Ecto neural progenitor cell (in vitro differentiated cells): ENCODE measurements around the gene MKKS.
"Not testable (repeated sequence)": the region's sequence is repeated elsewhere in the genome, so short reads cannot be mapped to it uniquely, and the experiment has no call there.

ENCODE experiments used
- DNase-seq: peaks from one replicate; pipeline ENCODE4 v3.0.0-alpha.2; 2018; ENCODE audit warnings: low spot score

The MKKS gene

DNA sequence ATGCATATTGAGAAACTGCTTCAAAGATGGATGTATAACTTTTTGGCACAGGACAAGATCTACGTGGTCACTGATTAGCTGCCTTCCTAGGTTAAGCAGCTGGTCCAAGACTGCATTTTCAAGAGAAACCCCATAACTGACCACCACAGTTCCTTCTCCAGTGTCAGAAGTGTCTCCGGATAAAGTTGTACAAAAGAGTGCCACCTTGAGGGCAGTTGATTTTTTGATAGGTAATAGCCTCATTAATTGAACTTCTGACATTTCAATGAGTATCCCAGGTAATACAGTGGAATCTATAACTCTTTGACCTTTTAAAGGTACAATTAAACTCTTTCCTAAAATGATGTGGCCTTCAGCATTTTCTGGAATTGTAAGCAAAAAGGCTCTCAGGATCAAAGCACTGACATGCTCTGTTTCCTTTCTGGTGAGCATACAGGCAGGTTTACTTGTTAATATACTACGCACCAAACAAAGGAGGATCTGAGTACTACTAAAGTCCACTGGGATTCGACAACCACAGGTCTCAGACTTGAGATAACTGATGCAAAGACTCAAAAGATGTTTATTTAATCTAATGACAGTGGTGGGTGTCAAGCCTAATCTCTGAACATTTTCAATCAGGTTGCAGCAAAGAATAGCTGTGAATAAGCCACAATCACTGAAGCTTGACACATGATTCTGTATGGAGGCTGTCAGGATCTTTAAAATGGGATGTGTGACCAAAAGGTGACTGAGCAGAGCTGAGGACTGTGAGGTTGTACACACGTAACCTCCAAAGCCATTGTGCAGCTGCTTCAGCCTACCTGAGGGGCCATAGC lies 21.2 kb downstream of the MKKS start:
- DNase-seq = no peak

DNA sequence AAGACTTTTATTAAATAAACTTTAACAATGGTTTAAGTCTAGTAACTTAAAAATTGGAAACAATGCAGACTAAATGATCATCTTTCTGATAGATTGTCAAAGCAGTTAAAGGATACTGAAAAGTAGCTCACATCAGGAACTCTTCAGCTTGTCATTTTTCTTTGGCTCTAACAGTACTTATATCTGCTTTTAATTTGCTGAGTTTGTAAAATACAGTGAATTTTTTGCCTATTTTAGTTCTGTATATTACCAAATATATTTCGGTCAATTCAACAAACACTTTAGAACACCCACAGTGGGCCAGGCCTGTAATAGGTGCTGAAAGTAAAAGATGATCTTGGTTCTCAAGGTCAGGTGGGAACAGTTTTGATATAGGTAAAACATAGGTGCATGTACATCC lies 22.3 kb downstream of the MKKS start:
- DNase-seq = no peak

DNA sequence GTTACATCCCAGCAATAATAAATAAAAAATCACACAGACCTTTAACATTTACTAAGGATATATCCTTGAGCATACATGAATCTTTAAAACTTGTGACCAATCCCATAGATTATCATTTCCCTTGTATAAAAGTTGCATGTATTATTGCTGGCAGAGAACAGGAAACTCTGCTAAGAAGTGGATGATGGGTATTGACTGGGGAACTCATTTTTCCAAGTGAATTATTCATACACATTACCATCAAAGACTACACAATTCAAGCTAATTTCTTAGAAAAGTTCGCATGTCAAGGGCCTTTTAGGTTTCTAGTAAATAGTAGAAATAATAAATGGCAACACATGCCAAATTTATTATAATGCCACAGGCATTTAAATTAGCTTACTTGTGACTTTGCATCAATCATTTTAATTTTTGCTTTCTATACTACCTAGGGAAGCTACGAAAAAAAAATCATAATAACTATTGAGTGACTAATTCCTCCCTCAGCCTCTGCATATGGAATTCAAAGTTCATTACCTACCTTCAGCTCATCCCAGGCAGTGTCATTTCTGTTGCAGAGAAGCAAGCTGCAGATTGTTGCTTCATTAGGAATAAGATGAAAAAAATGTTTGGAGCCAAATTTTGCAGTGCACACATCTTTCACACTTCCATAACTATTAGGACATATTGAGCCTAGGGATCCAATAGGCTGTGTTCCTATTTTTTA lies 25.8 kb downstream of the MKKS start:
- no peak for DNase-seq

DNA sequence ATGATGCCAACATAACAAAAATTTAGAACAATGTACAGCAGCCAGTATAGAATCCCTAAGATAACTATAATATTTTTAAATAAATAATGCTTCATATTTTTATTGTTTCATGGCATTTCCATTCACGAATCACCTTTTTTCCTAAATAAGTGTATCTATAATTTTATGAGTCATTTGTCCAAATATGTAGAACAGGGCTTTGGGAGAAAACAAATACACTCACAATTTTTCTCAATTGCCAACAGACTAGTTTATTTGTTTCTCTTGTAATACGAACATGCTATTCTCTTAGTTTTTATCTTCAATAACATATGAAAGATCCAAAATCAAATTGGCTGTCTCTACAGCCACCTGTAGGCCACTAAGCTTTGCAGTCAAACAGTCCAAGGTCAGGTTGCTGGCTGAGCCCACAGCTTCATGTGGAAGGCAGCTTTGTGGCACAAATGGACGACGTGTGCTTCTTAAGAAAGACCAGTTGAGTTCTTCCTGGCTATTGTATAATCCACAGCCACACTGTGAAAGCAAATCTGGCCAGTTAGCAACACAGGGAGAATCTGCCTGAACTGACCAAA lies 29.0 kb downstream of the MKKS start:
- DNase-seq = no peak

DNA sequence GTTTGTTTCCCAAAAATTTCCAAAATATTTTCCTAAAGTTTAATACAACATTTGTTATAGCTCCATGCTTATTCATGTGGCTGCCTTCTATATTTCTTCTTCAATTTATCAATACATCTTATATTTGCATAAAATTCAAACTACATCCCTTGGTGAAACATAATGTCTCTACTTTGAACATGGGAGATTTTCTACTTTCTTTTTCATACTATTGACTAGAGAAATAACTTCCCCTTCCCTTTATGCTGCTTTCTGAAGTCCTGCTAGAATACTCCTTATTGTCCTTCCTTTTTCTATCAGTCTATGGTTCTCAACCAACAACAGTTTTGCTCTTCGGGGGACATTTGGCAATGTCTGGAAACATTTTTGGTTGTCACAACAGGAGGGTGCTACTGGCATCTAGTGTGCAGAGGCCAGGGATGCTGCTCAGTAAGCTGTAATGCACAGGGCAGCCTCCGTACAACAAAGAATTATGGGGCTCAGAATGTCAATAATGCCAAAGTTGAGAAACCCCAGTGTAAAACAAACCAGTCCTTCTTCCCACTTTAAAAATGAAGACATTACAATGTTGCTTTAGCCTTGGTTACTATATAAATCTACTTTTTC lies 29.9 kb downstream of the MKKS start:
- no peak for DNase-seq

DNA sequence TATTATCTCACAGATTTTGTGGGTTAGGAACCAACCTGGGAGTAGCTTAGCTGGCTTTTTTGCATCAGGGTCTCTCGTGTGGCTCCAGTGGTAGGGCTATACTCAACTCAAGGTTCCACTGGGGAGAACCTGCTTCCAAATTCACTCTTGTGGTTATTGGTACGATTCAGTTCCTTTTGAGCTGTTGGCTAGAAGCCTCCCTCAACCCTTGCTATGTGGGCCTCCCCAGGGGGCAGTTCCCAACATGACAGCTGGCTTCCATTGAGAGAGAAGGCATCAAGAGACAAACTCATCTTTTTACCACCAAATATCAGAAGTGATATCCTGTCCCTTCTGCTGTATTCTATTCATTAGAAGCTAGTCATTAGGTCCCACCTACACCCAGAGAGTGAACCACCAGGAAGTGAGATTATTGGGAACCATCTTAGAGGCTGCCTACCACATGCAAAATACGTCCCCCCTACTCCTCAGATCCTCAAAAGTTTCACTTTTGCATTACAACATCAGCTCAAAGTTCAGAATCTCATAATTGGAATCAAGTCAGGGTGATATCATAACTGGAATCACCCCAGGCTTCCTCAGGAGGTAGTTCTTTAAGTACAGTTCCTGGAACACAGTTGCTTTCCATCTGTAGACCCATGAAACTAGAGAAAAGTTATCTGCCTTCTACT lies 30.9 kb downstream of the MKKS start:
- no peak for DNase-seq

DNA sequence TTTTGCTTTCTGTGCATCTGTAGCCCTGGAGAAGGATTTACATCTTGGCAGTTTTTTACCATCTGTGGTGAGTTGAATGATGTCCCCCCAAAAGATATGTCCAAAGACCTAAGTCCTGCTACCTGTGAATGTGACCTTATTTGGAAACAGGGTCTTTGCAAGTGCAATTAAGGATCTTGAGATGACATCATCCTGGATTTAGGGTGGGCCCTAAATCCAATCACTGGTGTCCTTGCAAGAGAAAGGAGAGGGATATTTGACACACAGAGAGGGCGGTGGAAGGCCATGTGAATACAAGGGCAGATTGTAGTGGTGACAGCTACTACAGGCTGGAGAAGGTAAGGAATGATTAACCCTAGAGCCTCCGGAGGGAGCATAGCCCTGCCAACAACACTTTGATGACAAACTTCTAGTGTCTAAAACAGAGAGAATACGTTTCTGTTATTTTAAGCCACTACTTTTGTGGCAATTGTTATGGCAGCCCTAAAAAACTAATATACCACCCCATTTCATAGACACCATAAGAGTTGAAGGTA lies 35.1 kb downstream of the MKKS start:
- no peak for DNase-seq

DNA sequence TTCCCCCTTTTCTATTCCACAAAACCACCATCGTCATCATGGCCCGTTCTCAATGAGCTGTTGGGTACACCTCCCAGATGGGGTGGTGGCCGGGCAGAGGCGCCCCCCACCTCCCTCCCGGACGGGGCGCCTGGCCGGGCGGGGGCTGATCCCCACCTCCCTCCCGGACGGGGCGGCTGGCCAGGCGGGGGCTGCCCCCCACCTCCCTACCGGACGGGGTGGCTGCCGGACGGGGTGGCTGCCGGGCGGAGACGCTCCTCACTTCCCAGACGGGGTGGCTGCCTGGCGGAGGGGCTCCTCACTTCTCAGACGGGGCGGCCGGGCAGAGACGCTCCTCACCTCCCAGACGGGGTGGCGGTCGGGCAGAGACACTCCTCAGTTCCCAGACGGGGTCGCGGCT lies 39.3 kb downstream of the MKKS start:
- not testable (repeated sequence) for DNase-seq

DNA sequence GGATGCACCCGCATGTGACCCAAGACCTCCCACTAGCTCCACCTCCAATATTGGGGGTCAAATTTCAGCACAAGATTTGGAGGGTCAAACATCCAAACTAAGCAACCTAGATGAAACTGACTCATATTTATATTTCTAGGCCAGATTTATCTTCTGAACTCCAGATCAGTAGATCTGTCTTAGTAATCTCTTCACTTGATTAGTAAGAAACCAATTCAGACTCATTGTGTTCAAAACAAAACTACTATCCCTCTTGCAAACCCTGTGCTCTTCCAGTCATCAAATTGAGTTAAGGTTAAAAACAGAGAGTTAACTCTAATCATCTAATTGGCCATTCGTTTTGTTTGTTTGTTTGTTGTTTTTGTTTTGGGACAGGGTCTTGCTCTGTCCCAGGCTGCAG lies 43.3 kb downstream of the MKKS start:
- DNase-seq = no peak

DNA sequence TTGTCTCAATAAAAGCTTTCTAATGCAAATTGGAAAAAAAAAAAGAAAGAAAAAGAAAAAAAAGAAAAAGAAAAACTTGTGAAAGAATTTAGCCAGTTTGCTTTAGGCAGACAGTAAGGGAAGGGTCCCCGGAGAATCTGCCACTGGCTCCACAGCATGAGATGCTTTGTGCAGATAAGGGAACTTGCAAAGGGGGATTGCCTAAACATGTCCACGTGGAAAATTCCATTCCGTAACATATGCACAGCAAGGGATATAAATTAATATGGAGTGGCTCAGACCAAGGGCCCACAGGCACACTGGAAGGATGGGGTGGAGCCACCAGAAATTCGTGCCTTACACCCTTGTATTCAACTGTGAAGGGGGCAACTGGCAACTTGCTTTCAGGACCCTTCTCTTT lies 45.4 kb downstream of the MKKS start:
- DNase-seq = no peak

DNA sequence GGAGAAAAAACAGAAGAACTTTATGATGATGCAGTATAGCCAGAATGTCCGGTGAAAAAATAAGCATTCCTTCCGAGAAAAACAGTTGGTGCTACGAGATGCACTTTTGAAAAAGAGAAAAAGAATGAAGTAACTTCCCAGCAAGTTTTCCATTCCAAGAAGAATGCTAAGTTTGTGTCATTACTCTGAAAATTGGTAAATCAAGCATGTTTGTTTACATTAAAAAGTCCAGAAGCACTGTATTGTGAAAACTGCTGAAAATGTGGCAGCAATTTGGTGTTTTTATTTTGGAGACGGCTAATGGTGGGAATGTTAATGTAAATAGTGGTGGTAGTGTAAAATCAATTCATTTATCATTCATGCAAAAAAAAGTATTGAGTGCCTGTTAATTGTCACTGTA lies 46.3 kb downstream of the MKKS start:
- DNase-seq = no peak

DNA sequence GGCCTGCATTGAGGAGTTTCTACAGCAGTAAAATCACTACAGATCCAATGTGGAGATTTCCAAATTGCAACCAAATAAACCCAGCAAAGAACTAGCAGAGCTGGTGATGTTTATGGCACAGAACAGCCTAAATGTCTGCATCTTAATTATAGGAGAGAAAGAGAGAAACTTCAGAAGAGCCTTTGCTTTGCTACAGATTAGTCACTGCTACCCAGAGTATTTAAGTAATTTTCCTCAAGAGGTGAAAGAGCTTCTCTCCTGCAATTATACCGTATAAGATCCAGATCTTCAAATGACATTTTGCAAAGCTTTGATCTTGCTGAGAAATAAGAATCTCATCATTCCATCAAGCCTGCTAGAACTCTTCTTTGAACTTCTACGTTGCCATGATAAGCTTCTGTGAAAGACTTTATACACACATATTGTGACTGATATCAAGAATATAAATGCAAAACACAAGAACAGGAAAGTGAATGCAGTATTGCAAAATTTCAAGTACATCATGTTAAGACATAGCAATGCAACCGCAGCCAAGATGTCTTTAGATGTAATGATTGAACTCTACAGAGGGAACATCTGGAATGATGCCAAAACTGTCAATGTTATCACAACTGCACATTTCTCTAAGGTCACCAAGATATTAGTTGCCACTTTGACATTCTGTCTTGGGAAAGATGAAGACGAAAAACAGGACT lies 48.0 kb downstream of the MKKS start:
- no peak for DNase-seq

DNA sequence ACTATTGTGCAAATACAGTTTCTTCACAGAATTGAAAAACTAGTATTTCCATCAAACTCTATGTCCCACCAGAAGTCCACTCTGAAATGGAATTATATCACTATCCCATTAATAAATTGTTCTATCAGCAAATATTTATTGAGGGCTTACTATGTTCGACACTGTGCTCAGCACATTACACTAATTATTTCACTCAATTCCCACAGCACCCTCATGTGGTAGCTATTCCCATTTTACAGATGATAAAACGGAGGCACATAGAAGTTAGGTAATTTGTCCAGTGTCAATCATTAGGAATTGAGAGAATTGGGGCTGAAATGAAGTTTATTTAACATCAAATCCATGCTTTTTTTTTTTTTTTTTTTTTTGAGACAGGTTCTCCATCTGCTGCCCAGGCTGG lies 52.5 kb downstream of the MKKS start:
- DNase-seq = no peak

DNA sequence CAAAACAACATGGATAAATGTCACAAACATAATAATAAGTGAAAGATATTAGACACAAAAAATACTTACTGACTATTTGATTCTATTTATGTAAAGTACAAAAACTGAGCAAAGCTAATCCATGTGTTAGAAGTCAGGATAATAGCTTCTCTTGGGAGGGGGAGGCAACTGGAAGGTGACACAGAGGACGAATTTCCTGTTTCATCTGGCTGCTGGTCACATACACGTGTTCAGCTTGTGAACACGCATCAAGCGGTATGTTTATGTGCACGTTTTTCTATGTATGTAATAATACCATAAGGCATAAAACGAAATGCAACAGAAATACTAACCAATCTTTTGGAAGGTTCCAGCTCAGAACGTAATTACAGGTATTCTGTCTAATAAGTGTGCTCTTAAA lies 54.3 kb downstream of the MKKS start:
- no peak for DNase-seq

DNA sequence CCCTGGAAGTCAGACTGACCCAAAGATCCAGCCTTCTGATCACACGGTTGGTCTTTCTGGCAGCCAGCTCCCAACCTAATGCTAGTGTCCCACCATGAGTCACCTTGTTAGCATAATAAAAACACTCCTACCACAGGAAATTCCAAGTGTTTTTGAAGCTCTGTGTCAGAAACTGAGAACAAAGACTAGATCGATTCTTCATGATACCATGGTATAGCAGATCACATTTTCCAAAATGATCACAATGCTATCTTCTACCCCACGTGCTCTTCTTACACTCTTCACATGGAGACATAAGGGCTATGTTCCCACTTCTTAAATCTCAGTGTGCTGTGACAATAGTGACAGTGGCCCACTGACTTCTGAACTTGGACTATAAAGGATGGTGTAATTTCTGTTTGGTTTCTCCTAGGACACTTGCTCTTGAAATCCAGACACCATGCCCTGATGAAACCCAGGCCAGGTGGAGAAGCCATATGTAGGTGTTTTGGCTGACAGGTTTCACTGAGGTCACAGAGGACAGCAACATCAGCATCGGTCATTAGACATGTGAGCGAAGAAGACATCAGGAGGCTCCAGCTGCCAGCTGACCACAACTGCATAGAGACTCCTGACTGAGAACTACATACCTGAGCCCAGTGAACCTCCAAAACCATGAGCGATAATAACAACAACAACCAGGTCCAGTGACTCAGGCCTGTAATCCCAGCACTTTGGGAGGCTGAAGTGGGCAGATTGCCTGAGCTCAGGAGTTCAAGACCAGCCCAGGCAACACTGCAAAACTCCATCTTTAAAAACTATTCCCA lies 57.5 kb downstream of the MKKS start:
- DNase-seq = no peak

DNA sequence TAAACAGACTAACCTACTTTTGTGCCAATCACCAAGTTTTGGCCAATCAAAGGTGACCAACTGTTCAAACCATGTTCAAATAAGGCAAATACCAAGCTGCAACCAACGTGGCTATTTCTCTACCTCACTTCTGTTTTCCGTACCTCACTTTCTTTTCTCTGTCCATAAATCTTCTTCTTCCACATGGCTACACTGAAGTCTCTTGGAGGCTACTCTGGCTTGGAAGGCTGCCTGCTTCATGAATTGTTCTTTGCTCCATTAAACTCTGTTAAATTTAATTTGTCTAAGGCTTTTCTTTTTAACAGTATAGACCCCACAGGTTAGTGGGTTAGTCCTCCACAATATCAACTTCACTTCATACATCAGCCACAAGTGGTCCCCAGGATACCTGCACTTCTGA lies 58.8 kb downstream of the MKKS start:
- no peak for DNase-seq

DNA sequence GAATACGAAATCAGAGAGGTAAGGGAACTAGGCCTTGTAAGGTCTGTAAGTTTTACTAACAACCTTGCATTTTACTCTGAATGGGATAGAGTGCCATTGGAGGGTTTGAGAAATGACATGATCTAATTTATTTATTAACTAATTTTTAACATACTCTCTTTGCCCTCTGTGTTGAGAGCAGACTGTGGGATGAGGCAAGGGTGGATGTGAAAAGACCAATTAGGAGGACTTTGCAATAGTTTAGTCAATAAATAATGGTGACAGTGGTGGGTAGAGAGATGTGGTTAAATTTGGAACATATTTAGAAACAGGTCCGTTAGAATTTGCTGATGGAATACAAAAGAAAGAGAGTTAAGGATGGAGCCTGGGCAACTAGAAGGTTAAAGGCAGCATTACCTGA lies 60.0 kb downstream of the MKKS start:
- no peak for DNase-seq

DNA sequence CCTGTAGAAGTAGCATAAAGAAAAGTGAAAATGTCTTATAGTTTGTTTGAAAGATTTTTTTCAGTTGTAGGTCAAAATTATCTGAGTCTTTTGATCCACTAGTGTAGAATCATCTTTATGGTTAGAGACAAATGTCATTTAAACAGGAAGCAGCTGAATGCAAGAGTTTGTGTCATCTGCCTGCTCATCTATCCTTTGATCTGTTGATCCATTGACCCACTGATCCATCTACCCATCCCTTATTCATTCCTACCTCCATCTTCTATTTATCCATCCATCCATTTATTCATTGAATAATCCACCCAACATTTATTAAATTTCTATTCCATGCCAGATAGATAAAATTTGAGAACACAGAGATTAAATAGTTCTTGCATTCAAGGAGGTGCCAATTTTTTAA lies 62.6 kb downstream of the MKKS start:
- no peak for DNase-seq

DNA sequence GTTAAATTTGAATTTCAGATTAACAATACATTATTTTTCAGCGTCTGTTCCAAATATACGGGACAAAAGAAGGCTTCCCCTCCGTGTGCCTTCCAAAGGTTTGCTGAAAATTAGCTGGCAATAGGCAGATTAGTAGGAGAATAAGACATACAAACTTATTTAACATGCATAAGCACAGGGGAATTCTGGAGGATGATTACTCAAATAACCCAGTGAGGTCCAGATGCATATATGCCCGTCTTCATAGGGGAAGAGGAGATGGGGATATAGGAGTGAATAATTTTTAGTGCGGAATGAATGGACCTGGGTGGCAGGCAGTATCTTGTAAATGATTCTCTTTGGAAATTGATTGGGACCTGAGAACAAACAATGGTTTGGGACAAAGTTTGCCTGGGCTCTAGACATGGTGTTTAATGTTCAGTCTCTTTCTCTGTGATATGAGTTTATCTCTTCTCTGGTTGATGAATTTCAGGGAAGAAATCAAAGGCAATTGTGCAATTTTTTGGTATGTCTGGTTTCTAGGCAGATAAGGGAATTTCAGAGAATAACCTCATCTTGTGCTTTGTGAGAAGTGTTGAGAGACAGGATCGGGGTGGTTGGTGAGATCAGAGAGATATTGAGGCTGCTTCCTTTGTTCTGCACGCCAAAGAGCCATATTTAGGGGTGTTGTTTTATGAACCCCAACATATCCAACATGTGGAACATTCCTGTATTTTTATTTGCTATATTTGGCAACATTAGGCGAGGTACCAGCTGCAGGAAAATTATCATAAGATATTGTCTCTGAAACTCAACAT lies 63.7 kb downstream of the MKKS start:
- no peak for DNase-seq

DNA sequence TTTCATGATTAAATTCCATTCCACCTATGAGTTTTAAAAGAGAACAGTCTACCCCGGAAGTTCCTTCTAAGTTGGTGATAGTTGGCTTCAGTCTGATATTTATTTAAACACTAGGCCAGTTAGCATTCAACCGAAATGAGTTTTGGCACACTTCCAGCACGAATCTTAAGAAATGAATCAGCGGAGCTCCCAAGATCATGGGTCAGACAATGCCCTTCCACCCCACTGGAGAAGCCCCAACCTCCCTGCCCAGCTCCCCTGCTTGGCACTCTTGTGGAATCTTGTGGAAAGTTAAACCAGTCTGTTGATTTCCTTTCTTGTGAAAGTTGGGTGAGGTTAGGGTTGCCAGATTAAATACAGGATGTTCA lies 64.3 kb downstream of the MKKS start:
- DNase-seq = no peak
